ENCODE results near the gene KRT86. TPM values are rescaled to one million over a fixed set of nuclear protein-coding genes. Genes with fewer than 3 reads are reported as not detected.

Gene KRT86
- total and polyA plus RNA-seq, 2 experiments from 2014 or later: 0.16 TPM; not detected in 1

DNA sequence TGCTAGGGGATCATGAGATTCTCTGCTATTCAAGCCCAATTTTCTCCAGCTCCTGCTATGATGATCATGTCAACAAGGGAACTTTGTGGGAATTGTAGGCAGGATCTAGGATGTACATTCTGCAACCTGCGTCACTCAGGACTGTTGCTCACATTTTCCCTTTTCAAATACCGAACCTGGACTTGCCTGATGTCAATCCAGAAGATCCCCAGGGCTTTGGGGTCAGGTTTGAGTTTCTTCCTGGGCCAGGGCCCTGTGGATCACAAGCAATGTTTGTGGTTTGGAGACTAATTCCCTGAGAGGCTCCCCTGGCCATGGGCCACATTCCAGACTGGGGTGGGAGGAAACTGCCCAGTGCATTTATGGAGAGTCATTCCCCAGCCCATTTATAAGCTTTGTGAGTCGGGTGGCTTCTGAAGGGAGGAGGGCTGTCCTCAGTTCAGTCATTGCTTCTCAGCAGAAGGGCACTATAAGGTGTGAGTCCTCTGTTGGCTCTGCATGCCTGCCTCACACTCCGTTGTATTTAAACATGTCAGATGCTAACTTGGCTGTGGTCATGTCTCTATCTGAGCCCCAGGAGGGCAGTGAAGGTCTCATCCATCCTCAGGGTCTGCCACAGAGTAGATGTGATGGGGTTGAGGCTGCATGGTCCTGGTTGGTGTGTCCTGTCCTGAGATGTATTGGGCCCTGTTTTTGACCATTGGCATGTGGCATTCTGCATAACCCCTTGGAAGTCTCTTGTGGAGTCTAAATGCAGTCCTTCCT is 6.5 kb downstream of the KRT86 start:
- Mint-ChIP-seq H3K27ac (no peak overlapping the region), H3K27me3 (ENCODE audit: insufficient read depth, low read depth, poor library complexity) (peaks cover 11% of the 10 kb centered on the region), H3K4me3 (no peak overlapping the region), H3K36me3 (ENCODE audit: low read depth) (no peaks in the 10 kb centered on the region), H3K4me1 (no peaks in the 10 kb centered on the region), H3K9me3 (no peaks in the 10 kb centered on the region)
- TF ChIP-seq ZNF114 (CRISPR knock-in tag; IDR thresholded peaks at IDR 0.05) (no peak), EZH2 (IDR thresholded peaks at IDR 0.05; ENCODE audit: low read depth, unreplicated experiment) (no peak), STAT1 (IDR thresholded peaks at IDR 0.05; ENCODE audit: unreplicated experiment) (no peak), CREB1 (CRISPR knock-in tag; IDR thresholded peaks at IDR 0.05; ENCODE audit: low read depth) (no peak), NANOG (IDR thresholded peaks at IDR 0.05; ENCODE audit: borderline replicate concordance) (no peak), EZH2phosphoT487 (IDR thresholded peaks at IDR 0.05; ENCODE audit: unreplicated experiment) (no peak), JUNB (IDR thresholded peaks at IDR 0.05; ENCODE audit: unreplicated experiment) (no peak)
- TF ChIP-seq, protein P1, sequence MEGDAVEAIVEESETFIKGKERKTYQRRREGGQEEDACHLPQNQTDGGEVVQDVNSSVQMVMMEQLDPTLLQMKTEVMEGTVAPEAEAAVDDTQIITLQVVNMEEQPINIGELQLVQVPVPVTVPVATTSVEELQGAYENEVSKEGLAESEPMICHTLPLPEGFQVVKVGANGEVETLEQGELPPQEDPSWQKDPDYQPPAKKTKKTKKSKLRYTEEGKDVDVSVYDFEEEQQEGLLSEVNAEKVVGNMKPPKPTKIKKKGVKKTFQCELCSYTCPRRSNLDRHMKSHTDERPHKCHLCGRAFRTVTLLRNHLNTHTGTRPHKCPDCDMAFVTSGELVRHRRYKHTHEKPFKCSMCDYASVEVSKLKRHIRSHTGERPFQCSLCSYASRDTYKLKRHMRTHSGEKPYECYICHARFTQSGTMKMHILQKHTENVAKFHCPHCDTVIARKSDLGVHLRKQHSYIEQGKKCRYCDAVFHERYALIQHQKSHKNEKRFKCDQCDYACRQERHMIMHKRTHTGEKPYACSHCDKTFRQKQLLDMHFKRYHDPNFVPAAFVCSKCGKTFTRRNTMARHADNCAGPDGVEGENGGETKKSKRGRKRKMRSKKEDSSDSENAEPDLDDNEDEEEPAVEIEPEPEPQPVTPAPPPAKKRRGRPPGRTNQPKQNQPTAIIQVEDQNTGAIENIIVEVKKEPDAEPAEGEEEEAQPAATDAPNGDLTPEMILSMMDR (conservative IDR thresholded peaks at IDR 0.05; ENCODE audit: low read depth in 2 of 2): no peak
- TF ChIP-seq, protein P2, sequence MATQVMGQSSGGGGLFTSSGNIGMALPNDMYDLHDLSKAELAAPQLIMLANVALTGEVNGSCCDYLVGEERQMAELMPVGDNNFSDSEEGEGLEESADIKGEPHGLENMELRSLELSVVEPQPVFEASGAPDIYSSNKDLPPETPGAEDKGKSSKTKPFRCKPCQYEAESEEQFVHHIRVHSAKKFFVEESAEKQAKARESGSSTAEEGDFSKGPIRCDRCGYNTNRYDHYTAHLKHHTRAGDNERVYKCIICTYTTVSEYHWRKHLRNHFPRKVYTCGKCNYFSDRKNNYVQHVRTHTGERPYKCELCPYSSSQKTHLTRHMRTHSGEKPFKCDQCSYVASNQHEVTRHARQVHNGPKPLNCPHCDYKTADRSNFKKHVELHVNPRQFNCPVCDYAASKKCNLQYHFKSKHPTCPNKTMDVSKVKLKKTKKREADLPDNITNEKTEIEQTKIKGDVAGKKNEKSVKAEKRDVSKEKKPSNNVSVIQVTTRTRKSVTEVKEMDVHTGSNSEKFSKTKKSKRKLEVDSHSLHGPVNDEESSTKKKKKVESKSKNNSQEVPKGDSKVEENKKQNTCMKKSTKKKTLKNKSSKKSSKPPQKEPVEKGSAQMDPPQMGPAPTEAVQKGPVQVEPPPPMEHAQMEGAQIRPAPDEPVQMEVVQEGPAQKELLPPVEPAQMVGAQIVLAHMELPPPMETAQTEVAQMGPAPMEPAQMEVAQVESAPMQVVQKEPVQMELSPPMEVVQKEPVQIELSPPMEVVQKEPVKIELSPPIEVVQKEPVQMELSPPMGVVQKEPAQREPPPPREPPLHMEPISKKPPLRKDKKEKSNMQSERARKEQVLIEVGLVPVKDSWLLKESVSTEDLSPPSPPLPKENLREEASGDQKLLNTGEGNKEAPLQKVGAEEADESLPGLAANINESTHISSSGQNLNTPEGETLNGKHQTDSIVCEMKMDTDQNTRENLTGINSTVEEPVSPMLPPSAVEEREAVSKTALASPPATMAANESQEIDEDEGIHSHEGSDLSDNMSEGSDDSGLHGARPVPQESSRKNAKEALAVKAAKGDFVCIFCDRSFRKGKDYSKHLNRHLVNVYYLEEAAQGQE (IDR thresholded peaks at IDR 0.05; ENCODE audit: unreplicated experiment): no peak
- TF ChIP-seq, protein P3, sequence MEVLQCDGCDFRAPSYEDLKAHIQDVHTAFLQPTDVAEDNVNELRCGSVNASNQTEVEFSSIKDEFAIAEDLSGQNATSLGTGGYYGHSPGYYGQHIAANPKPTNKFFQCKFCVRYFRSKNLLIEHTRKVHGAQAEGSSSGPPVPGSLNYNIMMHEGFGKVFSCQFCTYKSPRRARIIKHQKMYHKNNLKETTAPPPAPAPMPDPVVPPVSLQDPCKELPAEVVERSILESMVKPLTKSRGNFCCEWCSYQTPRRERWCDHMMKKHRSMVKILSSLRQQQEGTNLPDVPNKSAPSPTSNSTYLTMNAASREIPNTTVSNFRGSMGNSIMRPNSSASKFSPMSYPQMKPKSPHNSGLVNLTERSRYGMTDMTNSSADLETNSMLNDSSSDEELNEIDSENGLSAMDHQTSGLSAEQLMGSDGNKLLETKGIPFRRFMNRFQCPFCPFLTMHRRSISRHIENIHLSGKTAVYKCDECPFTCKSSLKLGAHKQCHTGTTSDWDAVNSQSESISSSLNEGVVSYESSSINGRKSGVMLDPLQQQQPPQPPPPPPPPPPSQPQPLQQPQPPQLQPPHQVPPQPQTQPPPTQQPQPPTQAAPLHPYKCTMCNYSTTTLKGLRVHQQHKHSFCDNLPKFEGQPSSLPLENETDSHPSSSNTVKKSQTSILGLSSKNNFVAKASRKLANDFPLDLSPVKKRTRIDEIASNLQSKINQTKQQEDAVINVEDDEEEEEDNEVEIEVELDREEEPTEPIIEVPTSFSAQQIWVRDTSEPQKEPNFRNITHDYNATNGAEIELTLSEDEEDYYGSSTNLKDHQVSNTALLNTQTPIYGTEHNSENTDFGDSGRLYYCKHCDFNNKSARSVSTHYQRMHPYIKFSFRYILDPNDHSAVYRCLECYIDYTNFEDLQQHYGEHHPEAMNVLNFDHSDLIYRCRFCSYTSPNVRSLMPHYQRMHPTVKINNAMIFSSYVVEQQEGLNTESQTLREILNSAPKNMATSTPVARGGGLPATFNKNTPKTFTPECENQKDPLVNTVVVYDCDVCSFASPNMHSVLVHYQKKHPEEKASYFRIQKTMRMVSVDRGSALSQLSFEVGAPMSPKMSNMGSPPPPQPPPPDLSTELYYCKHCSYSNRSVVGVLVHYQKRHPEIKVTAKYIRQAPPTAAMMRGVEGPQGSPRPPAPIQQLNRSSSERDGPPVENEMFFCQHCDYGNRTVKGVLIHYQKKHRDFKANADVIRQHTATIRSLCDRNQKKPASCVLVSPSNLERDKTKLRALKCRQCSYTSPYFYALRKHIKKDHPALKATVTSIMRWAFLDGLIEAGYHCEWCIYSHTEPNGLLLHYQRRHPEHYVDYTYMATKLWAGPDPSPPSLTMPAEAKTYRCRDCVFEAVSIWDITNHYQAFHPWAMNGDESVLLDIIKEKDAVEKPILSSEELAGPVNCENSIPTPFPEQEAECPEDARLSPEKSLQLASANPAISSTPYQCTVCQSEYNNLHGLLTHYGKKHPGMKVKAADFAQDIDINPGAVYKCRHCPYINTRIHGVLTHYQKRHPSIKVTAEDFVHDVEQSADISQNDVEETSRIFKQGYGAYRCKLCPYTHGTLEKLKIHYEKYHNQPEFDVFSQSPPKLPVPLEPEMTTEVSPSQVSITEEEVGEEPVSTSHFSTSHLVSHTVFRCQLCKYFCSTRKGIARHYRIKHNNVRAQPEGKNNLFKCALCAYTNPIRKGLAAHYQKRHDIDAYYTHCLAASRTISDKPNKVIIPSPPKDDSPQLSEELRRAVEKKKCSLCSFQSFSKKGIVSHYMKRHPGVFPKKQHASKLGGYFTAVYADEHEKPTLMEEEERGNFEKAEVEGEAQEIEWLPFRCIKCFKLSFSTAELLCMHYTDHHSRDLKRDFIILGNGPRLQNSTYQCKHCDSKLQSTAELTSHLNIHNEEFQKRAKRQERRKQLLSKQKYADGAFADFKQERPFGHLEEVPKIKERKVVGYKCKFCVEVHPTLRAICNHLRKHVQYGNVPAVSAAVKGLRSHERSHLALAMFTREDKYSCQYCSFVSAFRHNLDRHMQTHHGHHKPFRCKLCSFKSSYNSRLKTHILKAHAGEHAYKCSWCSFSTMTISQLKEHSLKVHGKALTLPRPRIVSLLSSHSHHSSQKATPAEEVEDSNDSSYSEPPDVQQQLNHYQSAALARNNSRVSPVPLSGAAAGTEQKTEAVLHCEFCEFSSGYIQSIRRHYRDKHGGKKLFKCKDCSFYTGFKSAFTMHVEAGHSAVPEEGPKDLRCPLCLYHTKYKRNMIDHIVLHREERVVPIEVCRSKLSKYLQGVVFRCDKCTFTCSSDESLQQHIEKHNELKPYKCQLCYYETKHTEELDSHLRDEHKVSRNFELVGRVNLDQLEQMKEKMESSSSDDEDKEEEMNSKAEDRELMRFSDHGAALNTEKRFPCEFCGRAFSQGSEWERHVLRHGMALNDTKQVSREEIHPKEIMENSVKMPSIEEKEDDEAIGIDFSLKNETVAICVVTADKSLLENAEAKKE (CRISPR knock-in tag; IDR thresholded peaks at IDR 0.05): no peak
- H3K9me2 ChIP-seq (ENCODE audit: insufficient read depth): 0 out of 2 replicates have a peak, but pooled peaks cover 3% of the 10 kb centered on the region
- no peaks in the 10 kb centered on the region for H3K36me3 ChIP-seq (ENCODE audit: insufficient read depth)
- no peak for DNase-seq (ENCODE audit: low spot score)
- no peaks in the 10 kb centered on the region for H3K79me2 ChIP-seq (replicated peaks; ENCODE audit: insufficient read depth)
- no peak for ATAC-seq
- no peak overlapping the region for H2AFZ ChIP-seq
- no peak overlapping the region for H3K27ac ChIP-seq (ENCODE audit: low read depth)
- no peaks in the 10 kb centered on the region for H3F3A ChIP-seq (replicated peaks; ENCODE audit: low read depth)
- peaks cover 11% of the 10 kb centered on the region for H3K27me3 ChIP-seq (ENCODE audit: insufficient read depth)
- H3K4me1 ChIP-seq (ENCODE audit: insufficient read depth): no peaks in the 10 kb centered on the region; the same call in 1 of the 2 replicates
- no peak overlapping the region for H3K4me3 ChIP-seq
- H4K20me1 ChIP-seq (replicated peaks; ENCODE audit: insufficient read depth): no peaks in the 10 kb centered on the region
- H3K4me2 ChIP-seq: no peak overlapping the region
